Measurements from ENCODE around the gene ADORA3.

ADORA3 gene

DNA sequence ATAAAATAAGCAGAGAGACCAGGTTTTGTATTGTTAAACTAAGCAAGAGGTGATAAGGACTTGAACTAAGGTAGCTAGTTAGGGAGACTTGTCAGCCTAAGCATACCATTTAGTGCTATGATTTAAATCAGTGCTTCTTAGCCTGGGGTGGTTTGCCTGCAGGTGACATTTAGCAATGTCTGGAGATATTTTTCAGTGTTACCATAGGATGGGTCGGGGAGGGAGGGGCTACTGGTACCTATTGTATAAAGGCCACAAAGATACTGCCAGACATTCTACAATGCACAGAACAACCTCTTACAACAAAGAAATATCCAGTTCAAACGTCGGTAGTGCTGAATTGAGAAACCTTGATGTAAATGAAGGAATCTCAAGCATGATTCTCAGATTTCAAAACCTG, 50.9 kb downstream of the ADORA3 start:
- TF ChIP-seq, protein P1, sequence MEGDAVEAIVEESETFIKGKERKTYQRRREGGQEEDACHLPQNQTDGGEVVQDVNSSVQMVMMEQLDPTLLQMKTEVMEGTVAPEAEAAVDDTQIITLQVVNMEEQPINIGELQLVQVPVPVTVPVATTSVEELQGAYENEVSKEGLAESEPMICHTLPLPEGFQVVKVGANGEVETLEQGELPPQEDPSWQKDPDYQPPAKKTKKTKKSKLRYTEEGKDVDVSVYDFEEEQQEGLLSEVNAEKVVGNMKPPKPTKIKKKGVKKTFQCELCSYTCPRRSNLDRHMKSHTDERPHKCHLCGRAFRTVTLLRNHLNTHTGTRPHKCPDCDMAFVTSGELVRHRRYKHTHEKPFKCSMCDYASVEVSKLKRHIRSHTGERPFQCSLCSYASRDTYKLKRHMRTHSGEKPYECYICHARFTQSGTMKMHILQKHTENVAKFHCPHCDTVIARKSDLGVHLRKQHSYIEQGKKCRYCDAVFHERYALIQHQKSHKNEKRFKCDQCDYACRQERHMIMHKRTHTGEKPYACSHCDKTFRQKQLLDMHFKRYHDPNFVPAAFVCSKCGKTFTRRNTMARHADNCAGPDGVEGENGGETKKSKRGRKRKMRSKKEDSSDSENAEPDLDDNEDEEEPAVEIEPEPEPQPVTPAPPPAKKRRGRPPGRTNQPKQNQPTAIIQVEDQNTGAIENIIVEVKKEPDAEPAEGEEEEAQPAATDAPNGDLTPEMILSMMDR (IDR thresholded peaks at IDR 0.05; ENCODE audit: insufficient read depth, low read depth, low read length, missing control alignments) = no peak
- no peak overlapping the region for H3K4me3 ChIP-seq (ENCODE audit: low read length)
- DNase-seq (ENCODE audit: low read depth) = no peak

DNA sequence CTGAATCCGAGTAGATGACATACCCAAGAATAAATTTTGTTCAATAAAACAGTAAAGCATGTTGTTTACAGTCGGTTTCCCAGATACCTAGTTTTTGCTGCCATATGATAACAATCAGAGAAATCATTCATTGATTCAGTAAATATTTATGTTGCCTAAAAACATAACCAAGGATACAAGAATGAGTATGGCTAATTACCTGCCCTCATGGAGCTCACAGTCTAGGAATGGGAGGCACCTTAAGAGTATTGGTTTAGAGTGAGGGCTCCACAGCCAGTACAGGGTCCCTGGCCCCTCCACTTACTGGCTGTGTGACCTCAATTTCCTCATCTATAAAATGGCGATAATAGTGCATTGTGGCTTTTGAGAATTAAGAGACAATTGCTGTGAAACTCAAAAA, 53.2 kb downstream of the ADORA3 start:
- no peak for DNase-seq (ENCODE audit: low read depth)
- H3K4me3 ChIP-seq (ENCODE audit: low read length) = peak overlapping the region; percentile 100
- TF ChIP-seq, protein P1 (IDR thresholded peaks at IDR 0.05; ENCODE audit: insufficient read depth, low read depth, low read length, missing control alignments) = no peak

DNA sequence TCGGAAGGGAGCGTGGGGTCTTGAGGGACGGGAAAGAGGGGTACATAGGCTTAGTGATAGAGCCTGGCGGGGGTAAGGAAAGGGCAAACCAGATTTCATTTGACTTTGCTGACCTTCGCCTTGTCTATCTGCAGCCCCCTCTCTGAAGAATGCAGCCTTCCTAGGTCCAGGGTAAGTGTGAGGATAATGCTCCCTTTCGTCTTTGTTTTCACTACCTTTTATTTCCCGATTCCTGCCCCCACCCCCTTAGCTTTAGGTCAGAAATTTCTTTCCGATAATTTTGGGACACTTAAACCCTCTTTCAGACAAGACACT, 53.8 kb downstream of the ADORA3 start:
- no peak for DNase-seq (ENCODE audit: low read depth)
- TF ChIP-seq, protein P1 (IDR thresholded peaks at IDR 0.05; ENCODE audit: insufficient read depth, low read depth, low read length, missing control alignments) = no peak

More for the DNA sequence above, 53.8 kb downstream of the ADORA3 start:
- H3K4me3 ChIP-seq (ENCODE audit: low read length) = peak overlapping the region; percentile 100

Measured in epithelial cell of esophagus (primary cell).